ENCODE measurements around the gene EVA1A.

Gene EVA1A

DNA sequence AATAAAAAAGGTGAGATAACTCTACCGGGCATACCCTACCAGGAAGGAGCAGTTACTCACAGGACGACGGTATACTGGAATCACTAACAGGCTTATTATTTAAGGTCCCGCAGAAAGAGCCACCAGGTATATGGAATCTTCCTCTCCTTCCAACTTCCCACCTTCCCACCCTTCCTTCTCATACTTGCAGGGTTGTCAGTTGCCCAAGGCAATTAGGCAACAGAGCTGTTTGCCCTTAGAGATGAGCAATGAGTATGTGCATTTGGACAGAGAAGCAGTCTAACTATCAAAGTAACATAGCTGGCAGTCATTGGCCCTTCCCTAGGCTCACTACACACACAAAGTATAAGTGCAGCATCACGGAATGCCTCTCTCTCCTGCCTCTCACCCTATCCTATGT lies 32.1 kb upstream of the EVA1A start:
- DNase-seq (ENCODE audit: low read depth) = no peak
- H3K4me3 ChIP-seq (ENCODE audit: low read depth, low read length) = no peak overlapping the region

DNA sequence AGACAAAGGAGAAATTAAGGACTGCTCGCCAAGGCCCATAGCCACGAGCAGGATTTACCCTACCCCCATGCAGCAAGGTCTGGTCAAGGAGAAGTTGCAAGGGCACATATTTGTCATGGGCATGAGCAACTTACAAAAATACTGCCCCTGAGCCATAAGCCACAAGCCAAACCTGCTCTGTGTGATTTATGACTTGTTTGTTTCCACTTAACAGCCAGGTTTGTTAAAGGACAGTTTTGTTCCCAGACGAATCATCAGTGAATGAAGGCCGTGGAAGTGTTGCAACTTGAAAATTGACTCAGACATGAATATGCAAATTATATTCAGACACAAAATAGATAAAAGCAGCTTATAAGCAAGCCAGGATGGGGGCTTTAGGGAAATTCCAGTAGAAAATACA lies 31.3 kb upstream of the EVA1A start:
- no peak overlapping the region for H3K4me3 ChIP-seq (ENCODE audit: low read depth, low read length)
- DNase-seq (ENCODE audit: low read depth) = peak; percentile 61

DNA sequence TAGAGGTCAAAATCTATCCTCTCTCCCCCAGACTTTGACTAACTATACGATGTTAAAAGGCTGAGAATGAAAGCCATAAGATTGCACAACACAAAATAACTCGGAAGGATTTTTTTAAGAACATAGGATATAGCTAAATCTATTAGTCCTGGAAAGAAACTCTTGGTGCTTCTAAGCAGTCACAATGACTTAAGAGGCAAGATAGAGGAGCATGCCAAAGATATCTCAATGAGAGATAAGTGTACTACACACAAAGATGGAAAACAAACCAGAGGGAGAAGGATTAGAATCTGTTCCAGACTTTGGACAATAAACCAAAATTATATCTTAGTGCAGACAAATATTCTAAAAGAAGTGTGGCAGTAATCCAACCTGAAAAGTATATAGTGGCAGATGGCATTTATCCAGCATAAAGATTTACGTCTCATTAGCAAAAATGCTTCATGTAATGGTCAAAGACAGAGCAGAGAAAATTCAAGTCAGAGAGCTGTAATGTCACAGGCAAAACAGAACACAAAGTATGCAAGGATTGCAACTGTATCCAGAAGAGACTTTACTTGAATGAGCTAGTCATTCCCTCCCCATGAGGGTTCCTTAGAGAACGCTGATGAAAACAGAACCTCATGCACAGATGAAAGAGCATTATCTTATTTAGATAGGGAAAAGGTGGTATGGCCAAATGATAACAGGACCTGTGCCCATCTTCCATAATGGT lies 28.8 kb upstream of the EVA1A start:
- DNase-seq (ENCODE audit: low read depth) = no peak
- no peak overlapping the region for H3K4me3 ChIP-seq (ENCODE audit: low read depth, low read length)

DNA sequence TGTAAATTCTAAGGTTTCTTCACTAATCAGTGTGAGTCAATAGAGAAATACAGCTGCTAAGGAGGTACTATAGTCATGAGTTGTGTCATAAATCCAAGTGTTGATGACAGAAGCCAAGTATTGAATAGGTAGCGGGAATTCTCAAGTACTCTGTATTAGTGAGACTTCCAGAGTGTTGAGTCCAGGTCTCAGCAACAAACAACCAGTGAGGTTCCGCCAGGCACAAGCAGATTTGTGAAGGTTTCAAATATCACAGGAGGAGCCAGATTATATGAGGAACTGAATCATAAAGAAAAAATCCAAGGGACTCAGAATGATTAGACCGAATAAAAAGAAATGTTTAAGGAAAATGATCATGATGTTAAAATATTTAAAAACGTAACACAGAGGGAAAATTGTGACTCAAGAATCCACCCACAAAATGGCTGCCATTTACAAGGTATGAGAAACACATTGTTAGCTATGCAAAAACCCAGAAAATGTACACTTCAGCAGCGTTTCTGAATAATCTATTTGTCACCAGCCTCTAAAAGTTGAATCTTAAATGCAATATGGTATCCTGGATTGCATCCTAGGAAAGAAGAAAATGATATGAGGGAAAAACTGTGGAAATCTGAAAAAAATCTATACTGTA lies 27.3 kb upstream of the EVA1A start:
- DNase-seq (ENCODE audit: low read depth) = peak; percentile 88
- H3K4me3 ChIP-seq (ENCODE audit: low read depth, low read length) = no peak overlapping the region

DNA sequence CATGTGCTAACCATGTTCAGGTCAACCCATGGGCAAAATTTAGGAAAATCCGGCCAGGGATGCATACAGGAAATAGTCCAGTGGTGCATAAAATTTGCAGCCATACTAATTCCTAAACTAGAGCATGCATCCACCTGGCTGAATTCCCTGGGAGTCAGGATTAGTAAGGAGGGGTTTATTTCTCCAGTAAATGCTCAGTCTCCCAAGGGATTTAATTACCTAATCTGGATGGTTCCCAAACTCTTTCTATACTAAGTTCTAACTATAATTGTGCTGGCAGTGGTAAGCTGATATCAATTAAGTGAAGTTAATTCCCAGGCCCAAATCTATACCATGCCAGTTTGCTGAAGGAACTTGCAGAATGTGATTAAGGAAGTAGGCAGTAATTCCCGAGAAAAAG lies 26.2 kb upstream of the EVA1A start:
- H3K4me3 ChIP-seq (ENCODE audit: low read depth, low read length) = no peak overlapping the region
- no peak for DNase-seq (ENCODE audit: low read depth)

DNA sequence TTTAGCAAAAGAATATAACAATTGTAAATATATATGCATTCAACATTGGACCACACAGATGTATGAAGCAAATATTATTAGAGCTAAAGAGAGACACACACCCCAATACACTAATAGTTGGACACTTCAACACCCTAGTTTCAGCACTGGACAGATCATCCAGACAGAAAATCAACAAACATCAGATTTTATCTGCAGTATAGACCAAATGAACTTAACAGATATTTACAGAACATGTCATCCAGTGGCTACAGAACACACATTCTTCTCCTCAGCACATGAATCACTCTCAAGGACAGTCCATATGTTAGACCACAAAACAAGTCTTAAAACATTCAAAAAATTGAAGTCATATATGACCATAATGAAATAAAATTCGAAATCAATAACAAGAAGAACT lies 22.1 kb upstream of the EVA1A start:
- DNase-seq (ENCODE audit: low read depth) = no peak

DNA sequence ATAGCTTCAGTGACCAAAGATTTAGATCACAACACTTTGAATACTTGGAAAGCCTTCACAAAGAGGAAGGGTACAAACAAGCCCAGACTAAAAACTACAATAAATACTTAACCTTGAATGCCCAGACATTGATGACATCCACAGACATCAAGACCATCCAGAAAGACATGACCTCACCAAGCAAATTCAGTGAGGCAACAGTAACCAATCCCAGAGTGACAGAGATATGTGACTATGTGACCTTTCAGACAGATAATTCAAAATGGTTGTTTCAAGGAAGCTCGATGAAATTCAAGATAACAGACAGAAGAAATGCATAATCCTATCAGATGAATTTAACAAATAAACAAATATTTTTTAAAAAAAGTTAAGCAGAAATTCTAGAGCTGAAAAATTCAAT lies 19.9 kb upstream of the EVA1A start:
- H3K4me3 ChIP-seq (ENCODE audit: low read depth, low read length) = no peak overlapping the region
- DNase-seq (ENCODE audit: low read depth) = no peak

More for the DNA sequence above, 22.1 kb upstream of the EVA1A start:
- no peak overlapping the region for H3K4me3 ChIP-seq (ENCODE audit: low read depth, low read length)

DNA sequence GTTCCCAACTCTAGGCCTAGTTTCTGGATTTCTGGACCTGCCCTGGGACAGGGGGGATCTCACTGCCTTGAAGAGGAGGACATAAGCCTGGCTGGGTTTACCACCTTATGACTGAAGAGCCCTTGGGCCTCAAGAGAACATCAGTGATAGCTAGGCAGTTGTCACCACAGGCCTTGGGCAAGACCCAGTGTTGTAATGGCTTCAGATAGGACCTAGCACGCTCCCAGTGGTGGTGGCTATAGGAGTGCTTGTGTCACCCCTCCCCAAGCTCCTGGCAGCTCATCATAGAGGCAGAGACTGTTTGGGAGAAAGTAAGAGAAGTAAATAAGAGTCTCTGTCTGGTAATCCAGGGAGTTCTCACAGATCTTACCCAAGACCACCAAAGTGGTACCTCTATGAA lies 19.4 kb upstream of the EVA1A start:
- H3K4me3 ChIP-seq (ENCODE audit: low read depth, low read length) = no peak overlapping the region
- DNase-seq (ENCODE audit: low read depth) = no peak

DNA sequence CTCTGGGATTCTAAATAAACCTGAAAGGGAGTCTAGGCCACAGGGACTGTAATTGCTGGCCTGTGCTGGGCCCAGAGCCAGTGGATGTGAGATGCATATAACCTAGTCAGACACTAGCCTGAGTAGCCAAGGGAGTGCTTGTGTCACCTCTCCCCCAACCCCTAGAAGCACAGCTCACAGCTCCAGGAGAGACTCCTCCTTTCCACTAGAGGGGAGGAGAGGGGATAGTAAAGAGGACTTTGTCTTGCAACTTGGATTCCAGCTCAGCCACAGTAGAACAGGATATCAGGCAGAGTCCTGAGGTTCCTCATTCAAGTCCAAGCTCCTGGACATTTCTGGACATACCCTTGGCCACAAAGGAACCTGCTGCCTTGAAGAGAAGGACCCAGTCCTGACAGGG lies 18.4 kb upstream of the EVA1A start:
- DNase-seq (ENCODE audit: low read depth) = no peak
- no peak overlapping the region for H3K4me3 ChIP-seq (ENCODE audit: low read depth, low read length)

DNA sequence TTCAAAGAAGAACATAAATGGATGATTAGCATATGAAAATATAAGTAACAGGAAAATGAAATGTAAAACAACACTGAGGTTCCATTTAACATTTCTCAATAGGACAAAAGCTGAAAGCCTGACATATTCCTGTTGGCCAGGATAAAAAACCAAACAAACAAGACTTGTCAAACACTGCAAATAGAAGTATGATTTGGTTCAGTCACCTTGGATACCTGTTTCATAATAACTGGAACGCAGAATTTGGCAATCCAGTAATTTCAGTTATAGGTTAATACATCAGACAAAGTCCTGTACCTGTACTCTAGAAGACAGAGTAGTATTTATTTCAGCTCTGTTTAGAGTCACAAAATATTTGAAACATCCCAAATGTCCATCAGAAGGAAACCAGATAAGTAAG lies 16.5 kb upstream of the EVA1A start:
- no peak overlapping the region for H3K4me3 ChIP-seq (ENCODE audit: low read depth, low read length)
- no peak for DNase-seq (ENCODE audit: low read depth)

DNA sequence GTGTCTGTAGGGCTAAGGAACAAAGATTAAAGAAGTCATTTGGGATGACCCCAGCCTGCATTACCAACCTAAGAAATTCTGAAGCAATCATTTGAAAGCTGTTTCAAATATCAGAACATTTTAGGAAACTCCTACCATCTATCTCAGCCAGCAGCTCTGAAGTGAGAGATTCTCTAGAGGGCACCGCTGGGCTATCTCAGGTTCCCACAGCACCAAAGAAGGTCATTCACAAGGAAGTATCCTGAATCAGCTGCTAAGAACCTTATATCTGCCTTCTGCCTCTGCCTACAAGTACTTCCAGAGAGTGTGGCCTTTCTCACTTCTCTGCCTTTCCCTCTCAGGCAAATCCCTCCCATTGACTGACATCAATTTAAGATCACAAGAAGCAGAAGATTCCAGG lies 13.4 kb upstream of the EVA1A start:
- H3K4me3 ChIP-seq (ENCODE audit: low read depth, low read length) = no peak overlapping the region
- DNase-seq (ENCODE audit: low read depth) = no peak

DNA sequence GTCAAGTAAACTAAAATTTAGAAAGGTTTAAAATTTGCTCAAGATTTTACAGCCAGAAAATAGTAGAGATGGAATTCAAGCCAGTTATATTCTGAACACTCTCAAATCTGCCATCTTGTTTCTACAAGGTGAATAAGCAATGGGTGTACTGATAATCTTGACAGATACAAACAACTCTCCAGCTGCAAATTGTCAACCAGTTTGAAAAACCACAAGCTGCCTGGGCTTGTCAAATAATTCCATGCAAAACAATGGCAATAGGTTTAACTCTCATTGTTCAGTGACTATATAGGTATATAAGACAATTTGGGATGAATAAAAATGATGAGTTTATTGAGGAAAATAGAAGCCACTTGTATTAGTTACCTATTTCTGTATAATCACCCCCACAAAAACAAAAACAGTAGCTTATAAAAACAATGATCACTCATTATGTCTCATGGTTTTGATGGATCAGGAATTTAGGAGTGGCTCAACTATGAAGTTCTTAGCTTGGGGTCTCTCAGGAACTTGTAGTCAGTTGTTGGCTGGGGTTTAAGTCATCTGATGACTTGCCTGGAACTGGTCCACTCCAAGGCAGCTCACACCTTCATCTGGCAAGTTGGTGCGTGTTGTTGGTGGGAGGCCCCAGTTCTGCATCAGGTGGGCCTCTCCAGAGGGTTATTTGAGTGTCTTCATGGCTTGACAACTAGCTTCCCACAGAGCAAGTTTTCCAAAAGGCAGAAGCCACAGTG lies 12.6 kb upstream of the EVA1A start:
- DNase-seq (ENCODE audit: low read depth) = no peak
- no peak overlapping the region for H3K4me3 ChIP-seq (ENCODE audit: low read depth, low read length)

DNA sequence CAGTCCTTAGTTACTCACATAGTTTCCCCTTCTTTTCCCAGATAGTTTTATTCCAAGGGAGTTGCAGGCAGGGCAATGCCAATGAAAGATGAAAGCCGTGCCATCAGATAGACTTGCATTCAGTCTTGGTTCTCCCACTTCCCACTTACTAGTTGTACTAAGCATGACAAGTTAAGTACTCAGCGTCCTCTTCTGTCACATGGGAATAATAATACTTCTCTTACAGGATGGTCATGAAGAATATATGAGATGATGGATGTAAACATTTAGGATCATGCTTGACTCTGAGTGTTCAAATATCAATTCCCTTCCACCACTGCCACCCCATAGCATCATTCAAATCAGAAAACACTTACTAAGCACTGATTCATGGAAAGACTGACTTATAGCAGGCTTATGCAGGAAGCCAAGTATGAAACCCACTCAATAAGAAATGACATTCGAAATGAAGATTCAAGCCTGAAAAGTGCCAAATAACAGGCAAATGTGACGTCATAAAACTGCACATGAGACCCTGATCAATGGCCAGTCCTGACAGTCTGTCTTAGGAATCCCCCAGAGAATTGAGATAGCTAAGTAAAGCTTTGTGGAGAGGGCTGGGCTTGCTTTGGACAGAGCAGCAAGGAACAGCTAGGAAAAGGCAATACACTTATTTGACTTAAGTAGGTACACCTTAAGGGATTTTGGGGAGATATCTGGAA lies 11.1 kb upstream of the EVA1A start:
- H3K4me3 ChIP-seq (ENCODE audit: low read depth, low read length) = no peak overlapping the region
- no peak for DNase-seq (ENCODE audit: low read depth)

DNA sequence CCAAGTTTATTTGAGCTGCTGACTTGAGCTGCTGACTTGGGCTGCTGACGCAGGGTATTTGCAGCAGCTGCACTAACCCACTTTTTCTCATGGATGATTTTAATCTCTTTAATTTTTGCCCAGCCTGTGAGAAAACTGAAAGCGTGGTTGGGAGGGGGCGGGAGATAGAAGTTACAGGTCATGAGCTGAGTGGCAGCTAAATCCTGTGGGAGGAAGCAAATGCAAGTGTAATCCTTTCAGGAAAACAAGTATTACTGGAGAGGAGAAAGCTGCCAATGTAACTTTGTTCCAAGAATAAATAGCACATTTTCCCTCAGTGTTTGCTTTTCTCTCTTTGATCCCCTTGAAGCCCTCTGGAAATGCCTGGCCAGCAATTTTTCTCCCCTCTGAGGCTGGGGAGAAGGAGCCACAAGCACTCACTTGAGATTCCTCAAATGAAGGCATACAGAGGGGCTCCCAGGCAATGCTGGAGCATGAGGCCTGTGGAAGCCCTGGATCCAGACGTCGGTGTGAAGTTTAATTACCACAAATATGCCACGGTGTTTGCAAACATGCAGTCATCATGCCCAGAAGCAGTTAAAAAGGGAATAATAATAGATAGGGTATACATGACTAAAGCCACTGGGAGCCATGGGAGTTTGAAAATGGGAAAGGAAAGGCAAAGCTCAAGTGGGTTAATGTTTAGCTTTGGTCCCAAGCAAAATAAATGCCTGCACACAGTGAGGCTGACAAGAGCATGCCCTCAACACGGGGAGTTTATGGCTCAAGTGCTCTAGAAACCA lies 10.4 kb upstream of the EVA1A start:
- no peak for DNase-seq (ENCODE audit: low read depth)
- no peak overlapping the region for H3K4me3 ChIP-seq (ENCODE audit: low read depth, low read length)

DNA sequence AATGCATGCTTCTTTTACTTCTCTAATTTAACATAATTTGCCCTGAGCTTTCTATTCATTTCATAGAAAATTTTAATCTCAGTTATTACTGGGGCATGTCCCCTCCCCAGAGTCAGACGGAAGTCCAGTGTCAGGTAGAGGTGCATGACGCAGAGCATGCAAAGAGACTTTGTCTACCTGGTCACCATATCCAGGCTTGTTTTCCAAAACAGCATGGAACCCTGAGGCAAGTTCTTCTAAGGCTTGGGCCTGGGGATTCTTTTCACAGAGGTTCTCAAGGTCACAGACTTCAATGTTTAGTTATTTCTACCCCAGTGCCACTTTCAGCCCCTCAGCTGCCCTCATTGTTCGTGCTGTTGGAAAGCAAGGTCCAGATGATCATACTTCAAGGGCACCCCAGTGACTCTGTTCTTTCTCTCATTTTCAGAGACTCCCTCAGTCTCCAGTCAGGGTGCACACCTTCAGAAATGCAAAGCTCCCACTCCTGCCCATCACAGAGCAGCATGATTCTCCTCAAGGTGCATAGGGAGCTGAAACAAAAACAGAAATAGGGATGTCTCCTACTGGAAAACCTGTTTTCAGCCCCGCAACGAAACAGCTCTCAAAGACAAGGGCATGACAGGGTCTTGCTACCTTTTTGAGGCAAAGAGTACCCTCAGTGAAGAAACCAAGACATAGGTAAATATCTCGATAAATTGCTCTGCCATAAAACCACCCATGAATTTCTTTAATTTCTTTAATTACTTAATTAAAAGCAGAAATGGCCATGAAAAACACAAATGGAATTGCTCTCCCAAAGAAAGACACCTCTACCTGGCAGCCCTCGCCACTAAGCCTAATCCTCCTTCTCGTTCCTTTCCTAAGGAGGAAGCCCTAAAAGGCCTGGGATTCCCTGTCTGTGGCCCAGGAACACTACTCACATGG lies 9.5 kb upstream of the EVA1A start:
- no peak for DNase-seq (ENCODE audit: low read depth)
- H3K4me3 ChIP-seq (ENCODE audit: low read depth, low read length) = no peak overlapping the region

DNA sequence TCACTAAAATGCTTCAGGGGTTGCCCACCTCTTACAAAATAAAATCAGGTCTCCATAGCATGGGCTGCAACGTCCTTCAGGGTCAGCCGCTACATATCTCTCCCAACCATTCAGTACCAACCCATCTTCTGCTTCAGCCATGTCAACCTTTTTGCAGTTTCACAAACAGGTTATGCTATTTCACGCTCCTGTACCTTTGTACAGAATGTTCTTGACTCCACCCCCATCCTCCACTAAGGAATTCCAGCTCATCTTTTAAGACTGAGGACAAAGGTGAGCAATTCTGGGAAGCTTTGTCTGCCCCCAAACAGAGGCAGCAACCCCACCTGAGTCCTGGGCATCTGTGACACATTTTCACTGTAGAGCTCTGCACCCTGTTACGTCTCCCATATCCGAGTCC lies 8.8 kb upstream of the EVA1A start:
- H3K4me3 ChIP-seq (ENCODE audit: low read depth, low read length) = no peak overlapping the region
- no peak for DNase-seq (ENCODE audit: low read depth)

DNA sequence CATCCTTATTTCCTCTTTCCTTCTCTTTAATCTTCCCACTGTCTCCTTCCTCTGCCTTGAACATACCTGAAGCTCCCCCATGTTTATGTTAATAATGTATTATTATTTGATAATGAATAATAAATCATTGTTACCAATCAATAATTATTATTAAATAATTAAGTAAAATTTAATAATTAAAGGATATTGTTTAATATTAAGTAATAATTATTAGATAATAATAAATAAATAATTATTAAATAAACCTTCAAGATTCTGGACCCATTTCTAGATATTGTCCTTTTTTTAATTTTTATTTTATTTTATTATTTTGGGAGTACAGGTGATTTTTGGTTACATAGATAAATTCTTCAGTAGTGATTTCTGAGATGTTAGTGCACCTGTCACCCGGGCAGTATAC lies 7.4 kb upstream of the EVA1A start:
- no peak for DNase-seq (ENCODE audit: low read depth)
- H3K4me3 ChIP-seq (ENCODE audit: low read depth, low read length) = no peak overlapping the region
